GM18951 (cell line): ENCODE results near the gene FECH.

Experiments used
- POLR2A ChIP-seq: IDR thresholded peaks from 4 replicates; pipeline ENCODE4 v1.6.1; 2011; ENCODE audit warnings: mild to moderate bottlenecking; ENCODE audit not compliant: insufficient read length, insufficient read depth; ENCODE audit errors: extremely low read depth
- in situ Hi-C: fragments of 300-500 bp; cut with MboI; formaldehyde crosslinking; loops from one replicate; pipeline ENCODE4 v1.12.0; 2022; ENCODE audit warnings: low sequenced_read_pairs, mixed read lengths, inconsistent platforms; ENCODE audit not compliant: unreplicated experiment

Gene FECH

DNA sequence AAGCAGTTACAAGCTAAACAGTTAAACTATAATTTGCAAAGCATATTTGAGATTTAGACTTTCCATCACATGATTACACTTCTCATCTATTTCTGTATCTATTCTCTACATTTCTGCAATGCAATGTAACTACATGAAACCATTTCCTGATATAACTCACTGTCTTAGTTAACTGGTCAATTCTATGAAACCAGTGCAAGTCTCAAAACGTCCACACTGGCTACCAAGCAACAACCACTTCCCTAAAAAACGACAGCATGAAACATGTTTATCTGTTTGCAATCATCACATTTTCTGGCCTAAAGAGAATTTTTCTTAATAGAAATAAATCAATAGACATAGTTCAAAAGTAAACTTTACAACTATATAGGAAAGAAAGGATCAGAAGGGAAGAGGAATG lies 17.4 kb downstream of the FECH start:
- TF ChIP-seq POLR2A: no peak
- in situ Hi-C loops: no loop called here

DNA sequence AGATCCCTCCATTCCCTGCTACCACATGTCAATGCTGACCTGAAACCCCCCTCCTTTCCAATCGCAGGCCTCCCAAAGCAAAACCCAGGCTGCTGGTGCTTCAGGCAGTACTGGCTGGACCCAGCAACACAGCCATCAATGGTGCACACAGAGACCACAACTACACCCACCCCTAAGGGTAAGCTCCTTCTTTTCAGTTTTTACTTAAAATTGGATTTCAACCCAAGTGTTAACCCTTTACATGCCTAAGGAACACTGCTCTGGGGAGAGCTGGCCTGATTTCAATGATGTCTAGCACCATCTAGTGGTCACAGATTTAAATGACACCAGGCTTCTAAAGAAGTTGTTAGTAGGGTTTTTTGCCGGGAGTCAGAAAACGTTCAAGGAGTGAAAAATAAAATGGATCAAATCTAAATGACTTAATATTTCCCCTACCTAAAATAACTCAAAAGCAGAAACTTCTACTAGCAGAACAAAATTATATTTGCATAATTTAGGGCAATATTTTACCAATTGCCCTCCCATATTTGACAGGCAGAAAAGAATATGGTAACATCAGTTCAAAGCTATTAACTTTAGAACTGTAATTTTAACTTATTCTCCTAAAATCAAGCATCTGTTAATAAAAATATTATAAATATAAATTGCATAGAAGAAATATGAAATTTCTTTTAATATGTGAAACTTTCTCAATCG lies 24.6 kb downstream of the FECH start:
- TF ChIP-seq POLR2A: no peak
- in situ Hi-C loops: no loop called here

DNA sequence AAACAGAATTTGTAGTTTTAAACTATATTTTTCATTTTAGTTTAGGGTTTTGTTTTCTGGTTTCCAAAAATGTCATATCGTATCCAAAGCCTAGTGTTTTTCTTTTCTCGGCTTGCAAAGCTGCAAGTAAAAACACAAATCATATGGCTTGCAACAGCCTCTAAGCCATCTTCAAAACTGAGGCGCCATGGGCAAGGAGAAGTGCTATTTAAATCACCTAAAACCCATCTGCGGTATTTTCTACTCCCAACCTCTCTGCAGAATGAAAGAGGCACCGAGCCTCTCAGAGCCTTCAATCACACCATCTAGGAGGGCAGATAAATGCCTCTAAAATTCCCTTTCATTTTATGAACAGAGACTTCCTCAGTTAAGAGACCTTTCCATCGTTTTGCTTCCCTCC lies 25.2 kb downstream of the FECH start:
- in situ Hi-C loops: no loop called here
- no peak for TF ChIP-seq POLR2A

DNA sequence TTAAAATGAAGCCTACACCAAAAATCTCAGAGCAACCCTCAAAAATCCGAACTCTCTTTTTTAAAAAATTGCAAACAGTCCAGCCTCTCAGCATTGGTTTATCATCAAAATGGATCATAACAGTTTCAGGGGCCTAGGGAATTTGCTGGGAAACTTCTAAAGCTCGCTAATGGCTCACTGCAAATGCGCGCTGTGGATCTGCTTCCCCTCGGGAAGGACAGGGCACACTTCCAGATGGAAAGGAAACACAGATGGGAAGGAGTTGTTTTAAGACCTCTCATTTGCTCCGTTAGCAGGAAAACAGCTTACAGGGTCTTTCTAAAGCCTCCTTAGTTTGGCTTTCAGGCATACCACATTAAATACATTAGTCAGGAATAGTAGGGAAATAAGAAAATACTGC lies 27.2 kb downstream of the FECH start:
- no peak for TF ChIP-seq POLR2A
- in situ Hi-C loops: no loop called here

DNA sequence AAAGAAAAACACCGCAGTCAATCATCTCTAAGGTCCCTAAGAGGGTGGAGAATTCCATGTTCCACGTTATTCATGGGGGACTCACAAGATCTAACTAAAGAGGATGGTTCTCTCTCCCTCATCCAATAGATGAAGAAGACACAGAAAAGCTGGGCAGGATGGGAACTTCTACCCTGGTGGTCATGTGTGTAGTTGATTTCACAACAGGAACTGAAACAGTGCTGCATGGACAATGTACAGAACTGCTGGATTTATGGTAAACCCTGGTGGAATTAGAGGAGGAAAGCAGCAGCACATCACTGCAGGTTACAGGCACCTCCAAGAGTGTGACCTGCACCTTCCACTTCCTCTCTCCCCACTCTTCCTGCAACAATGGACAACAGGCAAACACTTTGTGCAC lies 31.4 kb downstream of the FECH start:
- in situ Hi-C loops: no loop called here
- no peak for TF ChIP-seq POLR2A

DNA sequence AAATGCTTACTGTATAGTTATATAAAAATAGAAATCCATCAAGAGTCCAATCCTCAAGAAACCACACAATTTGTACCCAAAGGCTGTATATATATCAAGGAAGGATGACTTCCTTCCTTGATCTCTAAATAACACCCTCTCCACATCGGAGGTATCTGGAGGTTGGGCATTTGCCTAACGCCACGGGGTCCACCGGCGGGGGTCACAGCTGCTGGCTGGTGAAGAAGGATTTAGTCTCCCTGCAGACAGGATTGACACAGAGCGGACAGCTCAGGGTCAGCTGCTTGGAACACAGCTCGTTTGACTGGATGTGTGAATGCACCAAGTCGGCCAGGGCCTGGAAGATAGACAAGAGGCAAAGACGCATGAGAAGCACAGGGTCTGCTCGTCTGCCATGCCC lies 36.0 kb downstream of the FECH start:
- in situ Hi-C loops: no loop called here
- TF ChIP-seq POLR2A: no peak

DNA sequence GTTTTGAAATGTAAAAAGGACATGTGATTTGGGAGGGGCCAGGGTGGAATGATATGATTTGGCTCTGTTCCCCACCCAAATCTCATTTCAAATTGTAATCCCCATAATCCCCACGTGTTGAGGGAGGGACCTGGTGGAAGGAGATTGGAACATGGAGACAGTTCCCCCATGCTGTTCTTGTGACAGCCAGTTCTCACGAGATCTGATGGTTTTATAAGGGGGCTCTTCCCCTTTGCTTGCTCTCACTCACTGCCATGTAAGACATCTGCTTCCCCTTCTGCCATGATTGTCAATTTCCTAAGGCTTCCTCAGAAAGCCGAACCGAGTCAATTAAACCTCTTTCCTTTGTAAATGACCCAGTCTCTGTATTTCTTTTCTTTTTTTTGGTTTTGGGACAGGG lies 39.2 kb downstream of the FECH start:
- TF ChIP-seq POLR2A: no peak
- in situ Hi-C loops: no loop called here

DNA sequence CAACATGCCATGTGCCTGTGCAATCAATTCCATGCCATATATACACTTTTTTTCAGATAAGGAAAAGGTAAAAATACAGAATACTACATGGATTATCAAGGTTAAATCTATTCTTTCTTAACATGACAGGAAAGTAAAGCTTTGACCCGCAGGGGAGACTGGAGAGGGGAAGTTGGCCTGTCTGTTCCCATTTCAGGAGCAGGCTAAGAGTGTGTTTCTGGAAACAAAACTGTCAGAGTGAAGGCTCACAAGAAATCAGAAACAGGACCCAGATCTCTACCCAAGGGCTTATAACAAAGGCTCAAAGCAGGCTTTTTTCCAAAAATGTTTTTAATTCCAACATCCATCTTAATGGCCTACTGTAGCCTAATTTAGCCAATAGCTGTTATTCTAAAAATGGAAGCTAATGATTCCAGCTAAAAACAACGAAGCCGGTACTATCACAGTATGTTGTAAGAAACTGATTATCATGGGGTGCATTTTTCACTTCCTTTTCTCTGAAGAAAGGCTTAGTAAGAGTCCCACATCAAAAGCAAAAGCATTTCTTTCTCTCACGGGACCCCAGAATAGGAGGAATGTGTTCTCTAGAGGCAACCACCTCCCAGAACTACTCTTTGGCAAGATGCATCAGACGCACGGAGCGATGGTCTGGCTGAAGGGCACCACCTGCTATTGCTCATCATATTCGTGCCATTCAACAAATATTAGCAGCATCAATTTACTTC lies 41.4 kb downstream of the FECH start:
- in situ Hi-C loops: no loop called here
- TF ChIP-seq POLR2A: no peak

DNA sequence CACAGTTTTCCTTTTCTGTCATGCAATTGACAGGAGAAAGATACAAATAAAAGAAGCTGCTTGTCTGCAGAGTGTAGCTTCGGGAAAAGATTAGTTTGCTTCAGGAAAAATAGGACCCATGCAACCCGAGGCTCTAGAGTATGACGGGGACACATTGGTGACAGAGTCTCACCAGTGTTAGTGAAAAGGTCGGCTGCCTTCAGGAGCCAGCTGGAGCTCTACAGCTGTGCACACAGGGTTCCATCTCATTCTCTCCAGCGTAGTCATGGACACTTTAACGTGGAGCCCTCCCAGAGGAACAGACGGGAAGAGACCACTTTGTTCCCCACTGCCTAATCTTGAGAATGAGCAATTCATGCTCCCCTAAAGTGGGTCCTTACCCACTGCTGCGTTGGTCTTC lies 42.9 kb downstream of the FECH start:
- in situ Hi-C loops: no loop called here
- TF ChIP-seq POLR2A: no peak

DNA sequence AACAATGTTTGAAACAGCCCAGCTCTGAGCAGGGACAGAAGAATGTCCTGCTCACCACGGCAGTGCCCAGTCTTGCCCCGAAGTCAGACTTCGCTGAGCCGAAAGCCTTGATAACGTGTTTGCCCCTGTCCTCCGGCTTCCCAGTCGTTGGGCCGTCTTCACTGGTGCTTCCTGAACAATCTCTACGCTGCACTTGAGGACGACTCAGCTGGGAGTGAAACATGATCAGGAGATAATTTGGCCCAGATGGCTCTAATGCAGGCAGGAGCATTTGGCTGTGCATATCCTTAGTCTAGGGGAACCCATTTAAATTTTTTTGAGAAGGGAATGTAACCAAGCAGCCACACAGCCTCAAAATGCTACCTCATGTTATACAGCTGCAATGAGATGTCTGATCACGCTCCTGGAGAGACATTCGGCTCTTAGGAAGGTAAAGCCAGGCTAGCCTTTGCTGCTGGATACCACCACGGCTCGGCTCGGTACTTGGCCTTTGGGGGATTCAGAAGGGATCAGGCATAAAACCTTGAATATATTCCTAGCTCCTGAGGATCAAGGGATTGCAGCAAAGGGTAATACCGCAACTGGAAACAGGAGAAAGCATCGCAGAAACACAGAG lies 43.6 kb downstream of the FECH start:
- in situ Hi-C loops: no loop called here
- TF ChIP-seq POLR2A: no peak

DNA sequence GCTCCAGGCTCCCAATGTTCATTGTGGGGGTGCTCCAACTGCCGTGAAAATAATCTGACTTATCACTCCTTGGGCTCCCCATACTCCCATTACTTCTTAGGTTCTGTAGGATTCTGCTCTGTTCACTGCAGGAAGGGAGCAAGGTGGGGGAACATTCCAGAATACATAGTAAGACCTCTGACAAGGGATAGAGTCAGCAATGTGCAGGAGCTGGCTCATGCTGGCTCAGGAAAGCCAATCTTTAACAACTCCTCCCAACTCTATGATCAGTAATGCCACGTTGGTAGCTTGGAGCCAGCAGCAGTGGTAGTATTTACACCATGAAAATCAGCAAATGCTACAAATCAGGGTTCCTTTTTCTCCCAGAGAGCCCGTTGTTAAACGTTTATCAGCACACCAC lies 44.4 kb downstream of the FECH start:
- in situ Hi-C loops: no loop called here
- no peak for TF ChIP-seq POLR2A

DNA sequence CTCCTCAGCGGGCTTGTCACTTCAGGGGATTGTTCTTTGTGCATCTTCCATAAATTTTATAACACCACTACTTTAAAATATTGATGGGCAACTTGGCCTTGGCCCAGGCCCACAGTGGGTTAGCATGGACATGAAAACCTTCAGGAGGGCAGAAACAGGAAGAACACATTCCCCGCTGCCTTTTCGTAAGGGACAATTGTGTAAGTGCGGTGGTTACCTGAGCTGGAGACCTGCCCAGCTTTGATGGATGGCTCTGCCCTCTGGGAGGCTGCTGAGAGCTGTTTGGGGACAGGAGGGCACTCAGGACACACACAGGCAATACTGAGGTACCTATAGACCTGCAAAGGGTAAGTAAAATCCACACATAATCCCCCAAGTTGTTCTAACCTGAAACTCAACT lies 46.8 kb downstream of the FECH start:
- no peak for TF ChIP-seq POLR2A
- in situ Hi-C loops: no loop called here

DNA sequence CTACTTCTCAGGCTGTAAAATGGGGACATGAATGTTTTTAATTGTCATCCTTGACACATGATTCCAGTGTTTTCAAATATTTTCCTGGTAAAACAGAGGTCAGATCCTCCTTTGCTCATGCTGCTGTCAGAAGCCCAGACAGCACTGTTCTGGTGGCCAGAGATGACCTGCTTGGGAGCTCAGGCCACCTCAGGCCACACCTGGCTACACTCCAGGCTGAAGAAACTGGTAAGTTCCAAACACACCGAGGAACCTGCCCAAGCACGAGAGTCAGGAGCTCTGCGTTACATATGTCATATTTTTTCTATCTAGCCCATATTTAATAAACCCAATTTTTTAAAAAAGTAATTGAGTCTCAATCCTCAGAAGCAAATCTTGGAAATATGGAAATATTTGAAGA lies 47.9 kb downstream of the FECH start:
- no peak for TF ChIP-seq POLR2A
- in situ Hi-C loops: no loop called here

DNA sequence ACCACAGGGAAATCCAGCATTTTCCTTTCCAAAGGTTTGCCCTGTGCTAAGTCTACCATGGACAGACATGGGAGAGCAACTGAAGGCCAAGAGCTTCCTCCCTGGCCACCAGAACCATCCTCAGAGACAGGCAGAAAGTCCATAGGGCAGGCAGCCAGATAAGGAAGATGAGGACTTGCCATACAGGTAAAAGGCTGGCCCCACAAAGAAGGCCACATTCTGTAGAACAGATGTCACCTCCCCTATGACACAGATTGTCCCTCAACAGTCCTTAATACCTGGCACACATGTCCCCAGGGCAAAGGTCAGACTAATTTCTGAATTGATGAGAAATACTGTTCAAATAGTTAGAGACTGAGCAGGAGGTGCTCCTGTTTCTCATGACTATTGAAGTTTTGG lies 52.0 kb downstream of the FECH start:
- no peak for TF ChIP-seq POLR2A

DNA sequence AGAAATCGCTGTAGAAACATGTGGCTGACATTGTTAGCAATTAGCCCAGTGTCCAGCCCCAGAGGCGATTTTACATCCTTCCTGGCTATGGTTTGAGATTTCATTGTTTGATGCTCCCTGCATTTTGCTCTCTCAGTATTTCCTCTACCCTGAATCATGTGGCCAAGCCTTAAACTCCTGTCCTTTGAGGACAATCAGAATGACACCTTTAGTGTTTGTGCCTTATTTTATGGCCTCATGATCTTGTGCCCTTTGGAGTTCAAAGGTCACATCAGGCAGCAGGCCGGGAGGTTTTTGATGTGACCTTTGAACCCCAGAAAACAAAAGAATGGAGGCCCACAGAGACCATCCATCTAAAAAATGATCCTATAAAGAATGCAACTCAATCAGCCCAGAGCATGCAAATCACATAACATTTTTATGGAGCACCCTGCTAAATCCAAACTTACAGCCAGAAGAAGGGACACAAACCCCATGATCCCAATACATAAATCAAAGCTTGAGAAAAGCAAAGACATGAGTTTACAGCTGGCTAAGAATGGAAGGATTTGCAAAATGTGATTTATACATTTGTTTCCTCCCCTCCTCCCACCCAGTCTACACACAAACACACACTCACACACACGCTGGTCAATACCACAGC lies 52.5 kb downstream of the FECH start:
- no peak for TF ChIP-seq POLR2A
- in situ Hi-C loops: no loop called here

More for the DNA sequence above, 52.0 kb downstream of the FECH start:
- in situ Hi-C loops: no loop called here
